SJSA1 (cell line): Measurements from ENCODE around the gene FMN2. TPM values are rescaled to one million over a fixed set of nuclear protein-coding genes. Genes with fewer than 3 reads are reported as not detected.

Source experiments
- DNase-seq, 2 experiments: peaks; one replicate each; pipeline ENCODE4 v3.0.0-alpha.2; 2015 to 2020; ENCODE audit warnings: low spot score in 2 of 2, low read depth in 1 of 2
- H3K27ac ChIP-seq: fragments of 250-450 bp; sonication (Bioruptor Pico); 2 replicates; pipeline ENCODE4 v1.5.1; 2020; ENCODE audit warnings: mild to moderate bottlenecking, moderate library complexity
- H3K27me3 ChIP-seq: fragments of 250-450 bp; sonication (Bioruptor Pico); replicated peaks from 2 replicates; pipeline ENCODE4 v1.5.1; 2020; ENCODE audit warnings: mild to moderate bottlenecking, moderate library complexity
- H3K36me3 ChIP-seq: fragments of 250-450 bp; sonication (Bioruptor Pico); 2 replicates; pipeline ENCODE4 v1.5.1; 2020; ENCODE audit warnings: mild to moderate bottlenecking
- H3K4me1 ChIP-seq: fragments of 250-450 bp; sonication (Bioruptor Pico); replicated peaks from 2 replicates; pipeline ENCODE4 v1.6.1; 2021; ENCODE audit warnings: mild to moderate bottlenecking
- H3K4me3 ChIP-seq: fragments of 250-450 bp; sonication (Bioruptor Pico); 2 replicates; pipeline ENCODE4 v1.5.1; 2020; ENCODE audit warnings: mild to moderate bottlenecking
- H3K9me3 ChIP-seq: fragments of 250-450 bp; sonication (Bioruptor Pico); replicated peaks from 2 replicates; pipeline ENCODE4 v1.5.1; 2020; ENCODE audit warnings: mild to moderate bottlenecking
- total RNA-seq: library from RNA; depleted of rRNA; stranded (reverse); fragments of >200 nt; shearing (Covaris generic); gene quantifications from 2 replicates; pipeline ENCODE4 v1.2.3, GENCODE V29; 2014

Gene FMN2
- total RNA-seq, 1 experiment from 2014 or later, result 12.7 TPM

- Histone ChIP-seq H3K36me3 (no peaks in the 10 kb centered on the region), H3K4me1 (peaks cover 39% of the 10 kb centered on the region), H3K4me3 (no peak overlapping the region), H3K27me3 (no peaks in the 10 kb centered on the region), H3K27ac (no peak overlapping the region), H3K9me3 (no peaks in the 10 kb centered on the region)
- DNase-seq, result no peak
Observed at GRCh38 chr1:240101737-240102136, 10.1 kb downstream of the FMN2 start.

GRCh38 chr1:240104672-240105071 is 13.0 kb downstream of the FMN2 start:
- H3K27me3 ChIP-seq, result no peaks in the 10 kb centered on the region
- peaks cover 38% of the 10 kb centered on the region for H3K4me1 ChIP-seq
- no peaks in the 10 kb centered on the region for H3K36me3 ChIP-seq
- no peak overlapping the region for H3K27ac ChIP-seq
- H3K4me3 ChIP-seq, result no peak overlapping the region
- DNase-seq, result no peak
- H3K9me3 ChIP-seq, result no peaks in the 10 kb centered on the region

- Histone ChIP-seq H3K36me3 (no peaks in the 10 kb centered on the region), H3K27ac (no peak overlapping the region), H3K4me3 (no peak overlapping the region)
Observed at GRCh38 chr1:240107058-240107684, 15.5 kb downstream of the FMN2 start.

GRCh38 chr1:240109130-240109529 is 17.4 kb downstream of the FMN2 start:
- Histone ChIP-seq H3K9me3 (no peaks in the 10 kb centered on the region), H3K27ac (no peak overlapping the region), H3K36me3 (no peaks in the 10 kb centered on the region), H3K4me1 (peaks cover 15% of the 10 kb centered on the region), H3K27me3 (no peaks in the 10 kb centered on the region), H3K4me3 (no peak overlapping the region)
- no peak for DNase-seq

More at GRCh38 chr1:240107058-240107684, 15.5 kb downstream of the FMN2 start:
- peak in 1 of 2 experiments; percentile 53 for DNase-seq
- Histone ChIP-seq H3K4me1 (peaks cover 15% of the 10 kb centered on the region), H3K9me3 (no peaks in the 10 kb centered on the region), H3K27me3 (no peaks in the 10 kb centered on the region)

GRCh38 chr1:240109920-240110636 is 18.4 kb downstream of the FMN2 start:
- Histone ChIP-seq H3K36me3 (no peaks in the 10 kb centered on the region), H3K4me1 (peaks cover 15% of the 10 kb centered on the region), H3K9me3 (no peaks in the 10 kb centered on the region), H3K27ac (no peak overlapping the region), H3K27me3 (no peaks in the 10 kb centered on the region), H3K4me3 (no peak overlapping the region)
- DNase-seq, result no peak

- peaks cover 10% of the 10 kb centered on the region for H3K4me1 ChIP-seq
- no peaks in the 10 kb centered on the region for H3K27me3 ChIP-seq
- DNase-seq, result no peak
- H3K9me3 ChIP-seq, result no peaks in the 10 kb centered on the region
- H3K27ac ChIP-seq, result no peak overlapping the region
- no peaks in the 10 kb centered on the region for H3K36me3 ChIP-seq
- no peak overlapping the region for H3K4me3 ChIP-seq
Observed at GRCh38 chr1:240111558-240111957, 19.9 kb downstream of the FMN2 start.

- H3K36me3 ChIP-seq, result no peaks in the 10 kb centered on the region
- H3K27me3 ChIP-seq, result no peaks in the 10 kb centered on the region
- no peaks in the 10 kb centered on the region; the same call in 1 of the 2 replicates for H3K4me1 ChIP-seq
- DNase-seq, result no peak
- no peaks in the 10 kb centered on the region for H3K9me3 ChIP-seq
- H3K4me3 ChIP-seq, result no peak overlapping the region
- no peak overlapping the region for H3K27ac ChIP-seq
Observed at GRCh38 chr1:240114222-240114621, 22.5 kb downstream of the FMN2 start.

GRCh38 chr1:240115831-240116230 is 24.1 kb downstream of the FMN2 start:
- Histone ChIP-seq H3K9me3 (no peaks in the 10 kb centered on the region), H3K27ac (no peak overlapping the region), H3K27me3 (no peaks in the 10 kb centered on the region), H3K4me3 (no peak overlapping the region), H3K36me3 (no peaks in the 10 kb centered on the region), H3K4me1 (no peaks in the 10 kb centered on the region; the same call in 1 of the 2 replicates)
- no peak for DNase-seq

- no peaks in the 10 kb centered on the region for H3K36me3 ChIP-seq
- no peaks in the 10 kb centered on the region for H3K27me3 ChIP-seq
- H3K4me1 ChIP-seq, result no peaks in the 10 kb centered on the region; the same call in 1 of the 2 replicates
- H3K4me3 ChIP-seq, result no peak overlapping the region
- no peak for DNase-seq
- no peak overlapping the region for H3K27ac ChIP-seq
- no peaks in the 10 kb centered on the region for H3K9me3 ChIP-seq
Observed at GRCh38 chr1:240116831-240117769, 25.4 kb downstream of the FMN2 start.

GRCh38 chr1:240117930-240118329 is 26.2 kb downstream of the FMN2 start:
- Histone ChIP-seq H3K4me1 (no peaks in the 10 kb centered on the region; the same call in 1 of the 2 replicates), H3K9me3 (no peaks in the 10 kb centered on the region), H3K27ac (no peak overlapping the region), H3K4me3 (no peak overlapping the region), H3K36me3 (no peaks in the 10 kb centered on the region), H3K27me3 (no peaks in the 10 kb centered on the region)
- DNase-seq, result no peak

- Histone ChIP-seq H3K9me3 (no peaks in the 10 kb centered on the region), H3K27me3 (0 out of 2 replicates have a peak, but pooled peaks cover 4% of the 10 kb centered on the region), H3K4me1 (no peaks in the 10 kb centered on the region), H3K27ac (no peak overlapping the region), H3K36me3 (peaks cover 19% of the 10 kb centered on the region; the same call in 1 of the 2 replicates), H3K4me3 (no peak overlapping the region)
- no peak for DNase-seq
Observed at GRCh38 chr1:240122639-240123613, 31.2 kb downstream of the FMN2 start.

GRCh38 chr1:240126821-240127220 is 35.1 kb downstream of the FMN2 start:
- DNase-seq, result no peak
- Histone ChIP-seq H3K4me1 (peaks cover 3% of the 10 kb centered on the region; the same call in 1 of the 2 replicates), H3K4me3 (no peak overlapping the region), H3K27me3 (0 out of 2 replicates have a peak, but pooled peaks cover 4% of the 10 kb centered on the region), H3K9me3 (no peaks in the 10 kb centered on the region), H3K36me3 (peaks cover 21% of the 10 kb centered on the region), H3K27ac (no peak overlapping the region)
